H1 (cell line): Measurements from ENCODE around the gene PPP1R12C. TPM values are rescaled to one million over a fixed set of nuclear protein-coding genes. Genes with fewer than 3 reads are reported as not detected.

Experiments used
- BACH1 ChIP-seq: IDR thresholded peaks from 2 replicates; pipeline ENCODE4 v1.6.1; 2012; ENCODE audit warnings: low read length, improper control_type of control experiment
- GTF2F1 ChIP-seq: IDR thresholded peaks from 2 replicates; pipeline ENCODE4 v1.6.1; 2012; ENCODE audit warnings: low read depth, low read length, improper control_type of control experiment, borderline replicate concordance
- KDM5A ChIP-seq: fragments of 200-600 bp; IDR thresholded peaks from 2 replicates; pipeline ENCODE4 v1.7.1; 2012; ENCODE audit warnings: mild to moderate bottlenecking, low read length, inconsistent platforms, mixed read lengths
- PHF8 ChIP-seq: fragments of 200-600 bp; sonication (generic); conservative IDR thresholded peaks from 2 replicates; pipeline ENCODE4 v1.7.1; 2012; ENCODE audit warnings: low read depth, mild to moderate bottlenecking, inconsistent platforms, low read length, moderate library complexity
- RNF2 ChIP-seq: fragments of 200-900, 300-1000 bp; sonication (generic); IDR thresholded peaks from 2 replicates; pipeline ENCODE4 v1.7.1; 2016; ENCODE audit warnings: borderline replicate concordance, low read depth, mild to moderate bottlenecking, antibody characterized with exemption, low read length; ENCODE audit not compliant: poor library complexity, severe bottlenecking; ENCODE audit errors: missing control alignments
- SIX5 ChIP-seq: IDR thresholded peaks from 2 replicates; pipeline ENCODE4 v1.6.1; 2011; ENCODE audit warnings: mild to moderate bottlenecking, low read depth, low read length
- TAF7 ChIP-seq: optimal IDR thresholded peaks from 2 replicates; pipeline ENCODE3; 2011; ENCODE audit warnings: low read depth, mild to moderate bottlenecking, inconsistent platforms, low read length, moderate library complexity, borderline replicate concordance
- polyA plus RNA-seq, 7 experiments: library from polyadenylated mRNA; depleted of rRNA in 3 of 7; stranded (reverse) in 5 of 7; unstranded in 2 of 7; fragments of >200 nt in 5 of 7; fragments of 200-250 nt in 2 of 7; gene quantifications; 1 replicate in 5 of 7; 2 replicates in 1 of 7; 4 replicates in 1 of 7; pipeline versions ENCODE4 v1.2.1 to v1.2.3, GENCODE V29; 2011 to 2013; ENCODE audit warnings: missing spikeins in 2 of 7, mixed read lengths in 2 of 7
- total RNA-seq: library from RNA; stranded (reverse); fragmentation: NEBNext Ultra II Directional; extraction: Animal tissue kit (Norgen Biotek cat#: 25700); gene quantifications from 2 replicates; pipeline ENCODE4 v1.2.1, GENCODE V29; 2021
- TF ChIP-seq, protein P1 (sequence below): IDR thresholded peaks from 2 replicates; pipeline ENCODE4 v1.6.1; 2012; ENCODE audit warnings: low read length, inconsistent platforms
- TF ChIP-seq, protein P2 (sequence below): IDR thresholded peaks from 2 replicates; pipeline ENCODE4 v1.6.1; 2012; ENCODE audit warnings: inconsistent platforms
- TF ChIP-seq, protein P3 (sequence below): IDR thresholded peaks from 2 replicates; pipeline ENCODE4 v1.6.1; 2012; ENCODE audit warnings: inconsistent platforms

PPP1R12C gene
- total and polyA plus RNA-seq, 2 of the 8 experiments (the other 6 are each of a cell fraction or from before 2014, with no cell fraction given), result 31.7 to 71.5 TPM

DNA sequence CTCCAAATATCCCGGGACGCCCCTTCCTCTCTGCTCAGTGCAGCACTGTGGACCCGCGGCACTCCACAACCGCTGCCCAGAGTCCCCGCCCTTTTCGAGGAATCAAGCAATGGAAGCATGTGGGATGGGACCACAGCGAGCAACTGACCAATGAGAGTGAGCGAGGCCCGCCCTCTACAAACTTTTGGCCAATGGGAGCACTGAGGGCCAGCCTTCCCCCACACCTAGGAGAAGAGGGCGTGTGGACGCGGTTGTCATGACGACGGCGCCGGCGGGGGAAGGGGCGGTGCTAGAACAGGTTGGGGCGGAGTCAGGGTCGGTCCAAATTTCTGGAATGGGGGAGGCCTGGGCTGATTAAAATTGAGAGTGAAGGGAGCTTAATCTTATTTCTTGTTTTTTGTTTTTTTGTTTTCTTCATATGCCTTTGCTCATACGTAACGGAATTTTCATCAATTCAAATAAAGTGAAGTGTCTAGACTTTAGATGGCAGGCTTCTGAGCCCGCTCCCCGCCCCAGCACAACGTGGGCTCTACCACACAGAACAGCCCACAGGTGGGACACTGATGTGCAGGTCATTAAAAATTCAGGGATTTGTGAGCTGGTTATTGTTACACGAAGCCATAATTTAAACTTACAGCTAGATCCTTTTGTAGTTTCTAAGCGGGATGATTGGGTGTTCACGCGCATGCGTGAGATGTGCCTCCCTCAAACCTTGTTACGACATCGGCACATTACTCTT is 49.3 kb upstream of the PPP1R12C start, which contains the start of gene DNAAF3 (continued):
- TF ChIP-seq, protein P1, sequence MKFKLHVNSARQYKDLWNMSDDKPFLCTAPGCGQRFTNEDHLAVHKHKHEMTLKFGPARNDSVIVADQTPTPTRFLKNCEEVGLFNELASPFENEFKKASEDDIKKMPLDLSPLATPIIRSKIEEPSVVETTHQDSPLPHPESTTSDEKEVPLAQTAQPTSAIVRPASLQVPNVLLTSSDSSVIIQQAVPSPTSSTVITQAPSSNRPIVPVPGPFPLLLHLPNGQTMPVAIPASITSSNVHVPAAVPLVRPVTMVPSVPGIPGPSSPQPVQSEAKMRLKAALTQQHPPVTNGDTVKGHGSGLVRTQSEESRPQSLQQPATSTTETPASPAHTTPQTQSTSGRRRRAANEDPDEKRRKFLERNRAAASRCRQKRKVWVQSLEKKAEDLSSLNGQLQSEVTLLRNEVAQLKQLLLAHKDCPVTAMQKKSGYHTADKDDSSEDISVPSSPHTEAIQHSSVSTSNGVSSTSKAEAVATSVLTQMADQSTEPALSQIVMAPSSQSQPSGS, result no peak
- TF ChIP-seq, protein P2, sequence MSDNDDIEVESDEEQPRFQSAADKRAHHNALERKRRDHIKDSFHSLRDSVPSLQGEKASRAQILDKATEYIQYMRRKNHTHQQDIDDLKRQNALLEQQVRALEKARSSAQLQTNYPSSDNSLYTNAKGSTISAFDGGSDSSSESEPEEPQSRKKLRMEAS, result no peak; the same call in 1 of the 2 replicates
- no peak for TF ChIP-seq PHF8
- TF ChIP-seq TAF7, result no peak
- TF ChIP-seq SIX5, result peak; percentile 33; the same call in 1 of the 2 replicates
- TF ChIP-seq RNF2, result no peak
- TF ChIP-seq BACH1, result no peak
- TF ChIP-seq, protein P3, sequence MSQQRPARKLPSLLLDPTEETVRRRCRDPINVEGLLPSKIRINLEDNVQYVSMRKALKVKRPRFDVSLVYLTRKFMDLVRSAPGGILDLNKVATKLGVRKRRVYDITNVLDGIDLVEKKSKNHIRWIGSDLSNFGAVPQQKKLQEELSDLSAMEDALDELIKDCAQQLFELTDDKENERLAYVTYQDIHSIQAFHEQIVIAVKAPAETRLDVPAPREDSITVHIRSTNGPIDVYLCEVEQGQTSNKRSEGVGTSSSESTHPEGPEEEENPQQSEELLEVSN, result peak; percentile 43; the same call in 1 of the 2 replicates
- no peak for TF ChIP-seq GTF2F1
- TF ChIP-seq KDM5A, result no peak
